M059J (cell line): ENCODE results near the gene FAM120B. TPM values are rescaled to one million over a fixed set of nuclear protein-coding genes. Genes with fewer than 3 reads are reported as not detected.

Source experiments
- DNase-seq: peaks from one replicate; pipeline ENCODE4 v3.0.0-alpha.2; 2012; ENCODE audit warnings: low read depth
- total RNA-seq: library from RNA; depleted of rRNA; stranded (reverse); fragments of >200 nt; shearing (Covaris generic); gene quantifications from 2 replicates; pipeline ENCODE4 v1.2.3, GENCODE V29; 2014

The FAM120B gene
- total RNA-seq, 1 experiment from 2014 or later, result 16.1 TPM

GRCh38 chr6:170355661-170356060, 49.1 kb downstream of the FAM120B start:
- DNase-seq, result no peak

DNA sequence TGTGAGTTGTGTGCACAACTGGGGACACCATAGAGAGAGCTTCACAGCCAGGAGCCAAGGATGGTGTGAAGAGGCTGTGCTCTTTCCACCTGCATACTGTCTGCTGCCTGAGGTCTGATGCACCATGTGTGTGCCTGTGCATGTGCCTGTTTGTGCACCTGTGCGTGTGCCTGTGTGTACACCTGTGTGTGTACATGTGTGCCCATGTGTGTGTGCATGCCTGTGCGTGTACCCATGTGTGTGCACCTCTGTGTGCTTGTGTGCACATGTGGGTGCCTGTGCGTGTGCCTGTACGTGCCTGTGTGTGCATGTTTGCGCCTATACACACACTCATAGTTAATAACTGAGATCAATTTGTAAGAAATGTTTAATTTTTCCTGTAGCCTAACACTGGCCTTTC, 51.3 kb downstream of the FAM120B start:
- DNase-seq, result no peak

GRCh38 chr6:170358496-170358895, 51.9 kb downstream of the FAM120B start:
- DNase-seq, result no peak

DNA sequence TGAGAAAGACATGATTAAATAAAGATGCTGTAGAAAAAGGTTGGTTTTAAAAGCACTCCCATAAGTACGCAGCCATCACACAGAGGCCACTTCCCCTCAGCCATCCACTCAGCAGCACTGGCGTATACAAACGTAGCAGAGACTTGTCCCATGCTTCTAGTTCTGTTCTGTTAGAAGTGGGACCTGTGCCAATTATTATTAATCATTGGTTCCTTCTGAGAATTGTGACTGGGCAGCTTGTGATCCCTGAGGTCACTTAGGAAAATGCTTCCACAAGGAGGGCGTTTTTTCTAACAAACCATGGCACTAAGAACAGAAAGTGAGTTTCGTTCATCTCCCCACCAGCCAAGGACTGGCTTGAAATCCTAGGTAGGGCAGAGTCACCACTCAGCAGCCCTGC, 53.9 kb downstream of the FAM120B start:
- peak; percentile 22 for DNase-seq

GRCh38 chr6:170361335-170361734, 54.8 kb downstream of the FAM120B start:
- no peak for DNase-seq

- no peak for DNase-seq
These were observed 55.6 kb downstream of the FAM120B start for GRCh38 chr6:170362121-170362520.

- DNase-seq, result no peak
These were observed 56.7 kb downstream of the FAM120B start for GRCh38 chr6:170363255-170363654.

DNA sequence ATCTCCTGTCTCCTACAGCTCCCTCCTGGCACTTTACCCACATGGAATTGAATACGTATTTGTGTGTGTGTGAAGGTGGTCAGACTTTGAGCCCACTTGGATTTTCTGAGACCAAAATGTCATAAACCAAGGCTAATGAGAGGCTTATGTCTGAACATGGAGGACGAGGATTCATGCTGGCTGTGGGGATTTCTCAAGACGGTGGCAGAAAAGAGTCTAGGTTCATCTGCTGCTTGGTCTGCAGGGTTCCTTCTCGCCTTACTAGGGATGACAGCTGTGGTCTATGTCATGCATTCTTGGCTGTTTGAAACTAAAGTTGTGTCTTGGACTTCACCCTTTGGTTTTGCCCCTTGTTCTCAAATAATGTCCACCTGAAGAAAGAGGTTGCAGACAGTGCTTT, 58.6 kb downstream of the FAM120B start:
- DNase-seq, result no peak

- no peak for DNase-seq
These were observed 59.0 kb downstream of the FAM120B start for GRCh38 chr6:170365593-170365992.

DNA sequence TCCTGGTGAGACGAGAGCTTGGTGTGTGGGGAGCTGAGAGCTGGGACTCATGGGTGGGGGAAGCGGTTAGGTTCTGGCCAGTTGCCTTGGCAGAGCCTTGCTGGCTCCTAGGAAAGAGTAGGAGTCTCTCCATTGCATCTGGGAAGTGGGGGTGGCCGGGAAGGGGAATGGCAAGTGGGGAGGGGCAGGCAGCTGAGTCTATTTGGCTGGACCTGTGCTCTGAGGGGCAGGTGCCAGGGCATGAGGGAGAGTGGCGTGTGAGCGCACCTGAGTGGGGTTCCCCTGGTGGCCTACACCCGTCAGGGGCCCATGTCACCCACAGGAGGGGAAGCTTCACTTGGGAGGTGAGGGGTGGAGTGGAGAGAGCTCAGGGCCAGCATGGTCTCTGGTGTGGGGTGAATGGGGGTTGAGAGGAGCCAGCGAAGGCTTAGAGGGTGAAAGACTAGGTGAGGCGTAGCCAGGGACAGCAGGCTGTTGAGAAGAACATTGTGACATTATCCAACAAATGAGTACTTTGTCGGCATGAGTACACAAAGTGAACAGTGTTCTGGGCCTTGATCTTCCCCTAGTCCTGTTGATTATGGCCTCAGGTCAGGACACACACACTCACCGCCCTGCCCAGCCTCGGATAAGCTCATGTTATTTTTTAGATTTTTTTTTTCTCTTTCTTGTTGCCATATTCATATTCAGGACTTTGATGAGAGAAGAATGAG, 59.8 kb downstream of the FAM120B start:
- no peak for DNase-seq

DNA sequence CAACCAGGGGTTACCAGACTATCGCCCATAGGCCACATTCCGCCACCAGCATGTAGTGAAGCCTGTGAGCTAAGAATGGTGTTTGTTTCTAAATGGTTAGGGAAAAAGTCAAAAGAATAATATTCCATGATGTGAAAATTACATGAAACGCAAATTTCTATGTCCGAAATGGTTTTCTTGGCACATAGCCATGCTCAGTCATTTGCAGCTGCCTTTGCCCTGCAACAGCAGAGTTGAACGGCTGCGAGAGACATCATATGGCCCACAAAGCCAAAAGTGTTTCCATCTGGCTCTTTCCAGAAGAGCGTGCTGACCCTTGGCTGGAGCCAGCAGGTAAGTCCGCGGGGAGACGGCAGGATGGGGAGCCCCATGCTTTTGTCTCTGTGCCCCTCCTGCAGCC, 60.7 kb downstream of the FAM120B start:
- DNase-seq, result no peak

GRCh38 chr6:170368544-170368943, 62.0 kb downstream of the FAM120B start:
- DNase-seq, result no peak

DNA sequence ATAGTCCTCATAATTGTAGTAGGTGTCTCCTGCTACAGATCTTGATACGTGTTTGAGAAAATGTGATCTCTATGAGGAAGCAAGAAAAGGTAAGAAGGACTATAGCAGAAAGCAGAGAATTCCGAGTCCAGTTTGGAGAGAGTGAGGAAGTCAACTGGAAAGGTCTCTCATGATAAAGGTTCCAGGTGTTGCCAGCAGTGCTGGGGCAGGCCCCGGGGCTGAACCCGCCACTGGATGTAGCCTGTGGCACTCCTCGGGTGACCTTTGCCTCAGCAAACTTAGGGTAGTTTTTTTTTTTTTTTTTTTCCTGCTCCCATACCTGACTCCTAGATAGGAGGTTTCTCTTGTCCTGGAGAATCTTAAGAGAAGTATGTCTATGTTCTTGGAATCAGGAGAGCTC, 62.8 kb downstream of the FAM120B start:
- DNase-seq, result no peak

GRCh38 chr6:170370416-170370815, 63.9 kb downstream of the FAM120B start:
- DNase-seq, result no peak

DNA sequence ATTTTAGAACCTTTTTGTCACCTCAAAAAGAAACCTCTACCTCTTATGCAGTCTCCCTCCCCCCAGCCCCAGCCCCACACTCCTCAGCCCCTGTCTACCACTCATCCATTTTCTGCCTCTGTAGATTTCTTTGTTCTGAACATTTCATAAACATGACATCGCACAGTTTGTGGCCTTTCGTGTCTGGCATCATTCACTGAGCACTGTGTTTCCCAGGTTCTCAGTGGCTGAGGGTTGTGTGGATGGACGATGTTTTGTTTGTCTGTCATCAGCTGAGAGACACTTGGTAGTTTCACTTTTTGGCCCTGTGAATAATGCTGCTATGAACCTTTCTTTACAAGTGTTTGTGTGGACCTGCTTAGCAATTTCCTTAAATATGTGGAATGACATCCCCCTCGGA, 64.5 kb downstream of the FAM120B start:
- DNase-seq, result no peak

GRCh38 chr6:170371588-170371987, 65.0 kb downstream of the FAM120B start:
- no peak for DNase-seq

GRCh38 chr6:170372380-170373325, 66.1 kb downstream of the FAM120B start:
- no peak for DNase-seq

GRCh38 chr6:170374571-170375444, 68.2 kb downstream of the FAM120B start:
- DNase-seq, result no peak

DNA sequence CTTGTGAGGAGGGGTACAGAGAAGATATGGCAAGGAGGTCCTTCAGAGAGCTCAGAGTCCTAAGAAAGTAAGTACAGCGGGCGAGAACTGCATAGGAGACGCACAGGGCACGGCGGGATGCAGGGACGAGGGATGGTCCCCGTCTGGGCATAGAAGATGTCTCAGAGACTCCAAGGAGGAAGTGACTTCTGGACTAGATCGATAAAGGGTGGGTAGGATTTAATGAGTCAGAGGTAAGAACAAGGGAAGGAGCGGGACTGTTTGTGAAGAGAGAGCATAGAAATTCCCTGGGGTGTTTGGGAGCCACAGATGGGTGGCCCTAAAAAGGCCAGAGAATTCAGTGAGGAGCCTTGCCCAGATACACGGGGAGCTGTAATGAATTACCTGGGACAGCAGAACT, 69.1 kb downstream of the FAM120B start:
- DNase-seq, result no peak

DNA sequence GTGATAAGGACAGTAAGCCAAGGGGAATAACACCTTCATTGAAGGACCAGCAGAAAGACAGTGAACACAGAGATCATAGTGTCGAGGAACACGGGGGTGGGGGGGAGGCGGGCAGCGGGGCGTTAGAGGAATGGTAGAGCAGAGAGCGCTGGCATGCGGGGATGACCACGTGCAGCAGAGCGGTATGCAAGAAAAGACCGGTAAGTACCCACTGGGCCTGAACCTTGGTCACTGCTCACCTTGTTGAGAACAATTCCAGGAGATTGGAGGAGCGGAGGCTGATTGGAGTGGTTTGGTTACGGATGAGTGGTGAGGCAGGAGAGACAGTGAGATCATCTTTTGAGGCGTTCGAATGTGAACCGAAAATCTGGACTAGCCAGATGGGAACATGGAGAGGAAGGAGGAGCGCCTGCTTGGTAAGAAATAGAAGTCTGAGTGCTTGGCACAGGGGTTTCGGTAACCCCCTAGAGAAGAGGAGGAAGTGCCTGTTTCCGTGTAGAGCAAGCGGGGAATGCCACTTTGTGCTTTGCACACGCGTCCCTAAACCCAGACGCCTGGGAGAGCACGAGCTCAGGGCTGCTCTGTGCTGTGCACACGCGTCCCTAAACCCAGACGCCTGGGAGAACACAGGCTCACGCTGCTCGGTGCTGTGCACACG, 70.0 kb downstream of the FAM120B start:
- no peak for DNase-seq

GRCh38 chr6:170378502-170378901, 71.9 kb downstream of the FAM120B start:
- DNase-seq, result no peak

DNA sequence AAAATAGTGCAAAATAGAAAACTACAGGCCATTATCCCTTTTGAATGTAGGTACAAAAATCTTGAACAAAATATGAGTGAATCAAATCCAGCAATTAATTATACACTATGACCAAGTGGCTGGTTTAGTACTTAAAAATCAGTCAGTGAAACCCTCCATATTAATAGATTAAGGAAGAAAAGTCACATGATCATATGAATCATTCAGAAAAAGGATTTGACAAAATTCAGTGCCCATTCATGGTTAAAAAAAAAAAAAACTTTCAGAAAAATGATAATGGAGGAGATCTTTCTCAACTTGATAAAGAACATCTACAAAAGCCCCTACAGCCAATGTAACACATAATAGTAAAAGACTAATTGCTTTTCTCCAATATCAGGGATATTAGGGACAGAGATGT, 75.0 kb downstream of the FAM120B start:
- DNase-seq, result no peak
